Iris pigment epithelial cell (primary cell): Measurements from ENCODE around the gene RGSL1.

Experiments
- DNase-seq: peaks from one replicate; pipeline ENCODE4 v3.0.0-alpha.2; 2011; ENCODE audit warnings: low read depth

RGSL1 gene

DNA sequence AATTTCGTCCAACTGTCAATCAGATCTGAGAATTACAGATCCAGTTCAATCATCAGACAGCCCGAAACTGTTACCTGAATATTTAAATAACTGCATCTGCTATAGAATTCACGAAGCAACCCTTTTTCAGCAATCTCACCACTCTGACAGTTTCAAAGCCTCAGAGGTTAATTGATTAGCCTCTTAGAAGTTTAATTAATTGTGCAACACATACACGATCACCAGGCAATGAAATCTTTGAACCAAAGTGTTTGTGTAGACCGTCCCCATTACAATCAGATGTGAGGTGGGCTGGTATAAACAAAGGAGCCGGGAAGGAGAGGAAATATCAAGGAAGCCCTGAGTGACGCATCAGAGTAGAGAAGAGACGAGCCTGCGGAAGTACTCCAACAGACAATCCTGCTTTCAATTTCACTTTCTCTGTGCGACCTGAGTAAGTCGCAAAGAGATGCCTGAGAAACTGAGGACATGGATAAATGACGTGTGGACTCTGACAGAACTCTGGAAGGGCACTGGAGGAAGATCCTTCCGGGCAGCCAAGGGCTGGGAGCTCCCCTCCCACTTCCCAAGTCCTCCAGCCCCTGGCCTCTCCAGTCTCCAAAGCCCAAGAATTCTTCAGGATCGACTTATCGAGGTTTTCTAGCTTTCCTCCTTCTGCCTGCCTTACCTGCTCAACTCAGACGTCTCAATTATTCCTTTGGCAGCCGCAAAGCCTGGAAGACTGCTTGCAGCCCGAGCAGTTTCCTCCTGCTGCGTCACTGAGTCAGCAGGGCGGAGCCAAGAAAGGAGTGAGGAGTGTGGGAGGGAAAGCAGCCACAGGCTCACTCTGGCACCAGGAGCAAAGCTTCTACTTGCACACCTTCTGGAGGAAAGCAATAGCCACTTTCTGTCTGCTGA lies 138.8 kb downstream of the RGSL1 start, which contains the start of gene RNASEL:
Gene RNASEL (minus strand): TSS at position 757 of the 897 bp plus-strand sequence. CDS start 2,450 bp downstream, outside the sequence.
- peak; percentile 85 for DNase-seq

DNA sequence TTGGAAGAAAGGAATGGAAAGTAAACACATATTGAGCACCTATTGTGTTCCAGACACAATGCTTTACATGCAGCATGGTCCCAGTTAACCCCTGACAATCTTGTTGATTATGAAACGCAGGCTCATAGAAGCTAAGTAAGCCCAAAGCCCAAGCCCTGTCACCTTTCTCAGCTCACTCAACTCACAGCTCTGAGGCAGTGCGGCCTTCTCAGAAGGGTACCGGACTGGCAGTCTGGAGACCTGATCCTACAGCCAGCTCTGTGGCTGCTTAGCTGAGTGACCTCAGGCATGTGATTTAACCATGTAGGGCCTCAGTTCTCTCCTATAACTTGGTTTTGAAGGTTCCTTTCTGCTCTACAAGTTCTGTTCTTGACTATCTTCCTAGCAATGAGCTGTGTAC lies 139.6 kb downstream of the RGSL1 start:
- DNase-seq = no peak

DNA sequence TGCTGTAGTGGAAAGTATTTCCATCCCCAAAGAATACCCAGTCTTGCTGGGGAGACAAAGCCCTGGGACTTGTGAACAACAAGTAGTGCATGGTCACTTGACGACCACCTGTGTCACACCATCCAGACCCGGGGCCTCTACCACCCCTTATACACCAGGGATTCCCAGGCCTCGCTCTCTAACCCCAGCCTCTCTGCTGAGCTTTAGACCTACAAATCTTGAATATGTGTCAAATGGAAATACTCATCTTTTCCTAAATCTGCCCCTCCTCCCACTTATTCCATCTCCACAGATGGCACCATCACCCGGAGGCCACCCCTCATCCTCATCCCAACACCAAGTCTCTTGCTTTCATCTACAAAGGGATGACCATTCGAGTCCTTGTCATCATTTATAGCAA lies 140.0 kb downstream of the RGSL1 start:
- DNase-seq = no peak

DNA sequence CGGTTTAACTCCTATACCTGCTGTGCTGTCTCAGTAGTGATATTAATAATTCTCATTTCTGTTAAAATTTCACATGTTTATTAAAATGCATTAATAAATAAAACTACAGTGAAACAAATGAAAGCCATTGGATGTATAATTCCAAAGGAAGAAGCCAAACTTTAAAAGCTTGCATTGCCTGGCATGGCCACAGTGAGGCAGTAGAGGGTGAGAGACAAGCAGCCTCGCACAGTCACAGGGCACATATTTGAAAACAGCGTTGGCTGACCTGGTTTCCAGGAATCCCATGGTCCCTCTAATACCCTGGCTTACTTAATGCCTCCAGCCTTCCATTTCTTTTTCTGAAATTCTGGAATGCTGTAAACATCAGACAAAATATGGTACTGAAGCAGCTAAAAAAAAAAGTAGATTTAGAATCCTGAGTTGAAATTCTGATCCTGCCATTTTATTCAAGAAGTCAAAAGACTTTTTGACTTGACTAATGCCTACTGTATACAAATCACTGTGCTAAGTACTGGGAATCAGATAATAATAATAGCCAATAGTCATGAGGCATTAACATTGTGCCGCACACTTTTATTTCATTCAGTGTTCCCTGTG lies 145.8 kb downstream of the RGSL1 start:
- peak; percentile 73 for DNase-seq

DNA sequence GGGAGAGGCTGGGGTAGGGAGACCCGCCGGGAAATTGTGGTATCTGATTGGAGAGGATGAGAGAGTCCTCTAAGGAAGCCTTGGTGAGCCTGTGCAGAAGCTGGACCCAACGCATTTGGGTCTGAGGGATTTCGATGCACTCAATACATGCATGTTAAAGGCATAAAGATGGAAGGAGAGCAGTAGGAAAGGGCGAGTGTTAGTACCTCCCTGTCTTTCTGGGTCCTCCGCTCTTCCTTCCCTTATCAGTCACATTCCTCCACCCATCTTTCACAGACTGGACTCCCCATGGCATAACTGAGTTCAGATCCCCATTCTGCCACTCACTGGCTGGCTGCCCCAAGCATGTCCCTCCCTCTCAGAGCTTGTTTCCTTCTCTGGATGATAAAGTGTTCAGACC lies 147.0 kb downstream of the RGSL1 start:
- DNase-seq = no peak

DNA sequence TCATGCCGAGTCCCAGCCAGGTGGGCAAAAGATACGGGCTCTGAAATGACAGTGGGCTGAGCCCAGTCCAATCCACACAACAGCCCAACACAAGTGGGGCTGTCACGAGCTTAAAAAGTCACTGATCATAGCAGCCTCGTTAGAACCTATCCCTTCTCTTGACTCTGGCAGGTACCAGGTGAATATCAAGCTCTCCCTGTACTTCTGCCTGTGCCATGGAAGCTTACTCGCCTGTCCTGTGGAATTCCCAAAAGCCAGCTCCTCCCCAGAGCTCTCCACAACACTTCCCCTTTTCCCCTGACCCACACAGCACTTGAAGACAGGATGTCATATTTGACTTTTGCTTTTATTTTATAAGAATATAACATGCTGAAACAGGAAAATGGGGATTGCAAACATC lies 148.3 kb downstream of the RGSL1 start:
- no peak for DNase-seq

DNA sequence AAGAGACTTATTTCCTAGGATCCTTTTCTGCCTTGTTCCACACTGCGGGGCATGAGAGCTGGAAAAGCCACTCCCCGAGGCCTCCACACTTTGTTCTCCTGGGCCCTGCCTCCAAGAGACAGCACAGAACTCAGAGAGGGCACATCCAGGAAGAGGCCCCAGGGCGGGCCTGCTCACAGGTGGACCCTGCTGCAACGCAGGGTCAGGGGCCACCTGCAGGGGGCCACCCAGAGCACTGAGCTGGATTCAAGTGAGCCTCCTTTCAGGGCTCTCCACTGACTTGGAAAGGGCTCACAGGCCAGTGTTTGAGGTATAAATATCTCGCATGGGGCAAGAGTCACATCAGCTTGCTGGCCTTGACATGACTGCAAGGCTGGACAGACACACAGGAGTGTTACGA lies 149.4 kb downstream of the RGSL1 start:
- DNase-seq = no peak

DNA sequence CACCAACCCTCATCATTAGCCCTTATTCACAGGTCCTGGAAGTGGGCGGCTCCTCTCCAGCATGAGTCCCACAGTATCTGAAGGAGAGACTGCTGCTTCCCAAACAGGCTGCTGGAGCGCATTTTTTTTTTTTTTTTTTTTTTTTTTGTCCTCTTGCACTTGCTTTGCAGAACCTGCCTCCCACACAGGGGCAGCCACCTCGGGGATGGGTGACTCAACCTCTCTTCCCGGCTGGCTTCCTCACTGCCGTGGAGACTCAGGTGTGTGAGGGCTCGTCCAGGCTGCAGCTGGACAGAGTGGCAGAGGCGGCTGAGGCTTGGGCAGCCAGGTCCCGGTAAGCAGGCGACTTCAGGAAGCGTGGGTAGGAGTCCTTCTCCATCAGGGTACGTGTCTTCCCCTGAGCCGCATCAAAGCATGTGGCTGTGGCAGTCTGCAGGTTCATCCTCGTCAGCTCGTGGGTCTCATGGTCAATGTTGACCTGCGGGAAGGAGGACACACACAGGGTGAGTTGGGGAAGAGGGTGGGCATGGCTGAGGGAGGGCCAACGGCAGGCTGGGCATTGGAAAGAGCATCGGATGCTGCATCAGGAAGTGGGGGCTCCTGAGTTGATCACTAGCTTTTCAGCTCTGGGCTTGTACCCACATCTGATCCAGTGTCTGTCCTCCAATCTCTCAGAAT lies 150.2 kb downstream of the RGSL1 start:
- no peak for DNase-seq

DNA sequence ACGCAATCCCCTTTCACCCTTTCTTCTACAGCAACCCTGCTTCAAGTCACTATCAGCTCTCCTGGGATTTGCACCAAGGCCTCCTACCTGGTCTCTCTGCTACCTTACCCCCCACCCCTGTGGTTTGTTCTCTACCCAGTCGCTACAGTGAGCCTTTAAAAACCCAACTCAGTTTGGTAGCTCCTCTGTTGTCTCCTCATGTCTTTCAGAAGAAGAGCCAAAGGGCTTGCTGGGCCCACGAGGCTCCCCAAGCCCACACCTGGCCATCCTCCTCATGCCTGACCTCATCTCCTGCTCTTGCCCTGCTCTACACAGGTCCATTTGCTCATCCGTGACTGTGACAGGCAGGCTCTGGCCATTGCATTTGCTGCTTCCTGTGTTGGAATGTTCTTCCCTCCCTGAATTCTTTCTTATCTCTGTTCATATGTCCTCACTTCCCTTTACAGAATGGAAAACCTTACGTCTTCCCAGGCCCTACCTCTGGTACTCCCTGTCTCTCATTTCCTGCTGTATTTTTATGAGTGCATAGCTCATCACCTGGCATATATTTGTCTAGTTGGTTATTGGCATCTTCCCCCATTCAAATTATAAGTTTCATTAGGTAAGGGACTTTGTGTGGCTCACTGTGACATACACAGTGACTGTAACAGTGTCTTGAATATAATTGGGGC lies 150.9 kb downstream of the RGSL1 start:
- DNase-seq = no peak

DNA sequence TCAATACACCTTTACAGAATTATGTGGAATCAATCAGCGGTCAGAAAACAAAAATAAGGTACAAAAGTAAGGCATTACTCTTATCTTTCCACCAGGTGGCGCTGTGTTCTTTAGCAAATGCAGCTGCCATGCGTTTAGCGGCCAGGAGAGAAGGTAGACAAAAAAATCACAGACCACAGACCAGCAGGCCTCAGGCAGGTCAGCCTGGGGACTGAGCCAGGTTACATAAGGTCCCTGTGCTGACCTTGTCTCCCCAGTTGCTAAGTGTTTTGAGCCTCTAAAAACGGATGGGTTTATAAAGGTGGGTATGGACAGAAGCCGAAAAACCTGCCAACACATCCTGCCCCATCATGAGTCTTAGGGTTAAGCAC lies 151.5 kb downstream of the RGSL1 start:
- DNase-seq = peak; percentile 72

DNA sequence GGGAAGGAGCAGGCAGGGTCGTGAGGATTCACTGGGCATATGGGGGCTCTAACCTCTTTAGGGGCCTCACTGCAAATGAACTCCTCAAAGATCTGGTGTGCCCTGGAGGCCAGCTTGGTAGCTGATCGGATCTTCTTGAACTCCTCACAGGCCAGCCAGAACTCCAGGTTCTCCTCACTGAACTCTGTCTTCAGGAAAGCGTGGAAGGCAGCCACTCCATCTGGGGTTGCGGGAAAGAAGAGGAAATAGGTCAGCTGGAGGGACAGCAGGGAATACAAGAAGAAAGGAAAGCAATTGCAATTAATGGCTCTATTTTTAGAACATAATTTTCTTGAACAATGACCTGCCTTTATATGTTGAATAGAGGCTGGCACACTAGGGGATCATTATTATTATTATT lies 152.0 kb downstream of the RGSL1 start:
- DNase-seq = no peak

DNA sequence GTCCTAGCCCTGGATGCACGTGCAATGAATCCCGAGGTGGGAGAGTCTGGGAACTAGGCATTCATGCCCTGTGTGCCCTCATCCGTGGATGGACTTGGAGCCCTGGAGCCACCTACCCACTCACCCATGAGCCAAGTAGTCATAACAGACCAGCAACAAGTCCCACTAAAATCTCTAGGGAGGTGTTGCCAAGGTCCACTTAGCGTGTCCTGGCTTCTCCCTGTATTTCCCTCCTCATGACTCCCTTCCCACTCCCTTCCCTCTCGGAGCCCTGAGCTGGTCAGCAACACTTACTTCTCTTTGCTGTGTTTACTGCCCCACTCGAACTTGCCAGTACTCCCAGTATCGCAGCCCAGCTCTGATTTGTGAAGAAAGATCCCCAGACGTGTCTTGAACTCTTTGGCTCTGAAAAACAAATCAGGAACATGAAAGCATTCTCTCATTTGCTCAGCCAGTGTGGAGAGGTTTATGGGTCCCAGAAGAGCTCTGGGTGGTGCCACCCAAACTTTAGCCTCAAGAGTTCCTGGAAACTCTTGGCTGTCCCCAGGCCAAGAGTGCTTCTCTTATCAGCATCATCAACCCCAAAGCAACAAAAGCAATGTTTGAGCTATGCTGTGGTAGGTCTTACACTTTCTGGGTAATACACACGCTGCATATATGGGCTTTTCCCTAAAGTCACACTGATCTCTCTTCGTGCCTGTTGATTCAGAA lies 153.1 kb downstream of the RGSL1 start:
- no peak for DNase-seq

DNA sequence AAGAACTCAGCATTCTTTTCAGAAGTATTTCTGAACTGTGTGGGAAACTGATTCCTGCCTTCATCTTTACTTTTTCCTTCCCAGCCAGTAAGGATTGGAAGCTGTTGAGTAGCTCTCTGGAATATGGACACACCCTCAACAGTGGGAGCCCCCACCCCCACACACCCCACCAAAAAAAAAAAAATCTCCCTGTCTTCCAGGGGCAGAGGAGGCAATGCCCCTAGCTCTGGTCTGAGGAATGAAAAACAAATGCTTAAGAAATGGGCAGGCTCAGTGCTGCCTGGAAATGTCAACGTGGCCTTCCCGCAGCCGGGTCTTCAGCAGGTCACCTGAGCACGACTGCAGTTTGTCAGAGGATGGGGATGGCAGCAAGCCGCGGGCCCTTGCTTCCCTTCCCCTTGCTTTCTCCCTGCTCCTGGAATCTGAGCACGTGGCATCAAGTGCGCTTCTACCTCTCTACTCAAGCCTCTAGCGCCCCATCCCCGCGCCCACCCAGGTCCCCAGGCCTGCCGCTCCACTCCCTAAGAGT lies 153.8 kb downstream of the RGSL1 start:
- DNase-seq = no peak

DNA sequence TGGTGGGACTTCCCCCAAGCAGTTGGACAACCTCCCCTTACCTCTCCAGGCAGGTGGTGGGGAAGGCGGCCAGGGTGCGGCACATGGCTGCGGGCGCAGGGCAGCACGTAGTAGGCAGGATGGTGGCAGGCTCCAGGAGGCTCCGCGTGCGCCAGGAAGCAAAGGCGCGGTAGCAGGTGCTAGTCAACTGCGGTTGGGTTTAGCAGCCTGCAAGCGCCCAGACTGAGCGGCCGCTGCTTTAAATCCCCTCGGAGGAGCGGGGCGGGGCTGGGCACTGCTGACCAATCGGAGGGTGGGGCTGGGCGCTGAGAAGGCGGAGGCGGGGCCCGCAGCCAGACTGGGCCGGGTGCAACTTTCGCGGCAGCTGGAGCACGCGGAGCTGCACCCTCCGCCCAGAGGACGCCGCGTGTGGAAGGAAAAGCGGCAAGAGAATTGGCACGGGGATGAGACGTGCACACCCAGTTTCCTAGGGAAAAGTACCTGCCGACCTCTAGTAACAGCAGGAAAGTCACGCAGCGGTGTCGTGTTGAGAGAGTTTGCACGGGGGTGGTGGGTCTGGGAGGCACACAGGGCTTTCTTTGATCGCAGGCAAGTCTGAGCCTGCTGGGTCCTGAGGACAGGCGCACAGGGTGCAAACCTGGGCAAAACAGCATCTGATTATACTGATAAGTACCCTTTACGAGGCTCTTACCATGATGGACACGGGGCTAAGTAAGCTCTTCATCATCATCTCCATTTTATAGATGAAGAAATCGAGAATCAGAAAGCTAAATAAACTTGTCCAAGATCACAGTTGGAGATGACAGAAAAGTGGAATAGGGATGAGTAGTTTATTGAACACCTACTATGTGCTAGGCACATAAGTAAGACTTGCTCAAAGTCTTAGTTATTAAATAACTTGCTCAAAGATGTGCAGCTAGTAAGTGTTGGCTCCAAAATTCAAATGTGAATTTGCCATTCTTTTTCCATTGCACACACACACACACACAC lies 154.5 kb downstream of the RGSL1 start, which contains the start of gene RGS16:
Gene RGS16 (minus strand): TSS at position 215 of the 990 bp plus-strand sequence. CDS start 130 bp downstream, at position 85.
- DNase-seq = peak; percentile 74

DNA sequence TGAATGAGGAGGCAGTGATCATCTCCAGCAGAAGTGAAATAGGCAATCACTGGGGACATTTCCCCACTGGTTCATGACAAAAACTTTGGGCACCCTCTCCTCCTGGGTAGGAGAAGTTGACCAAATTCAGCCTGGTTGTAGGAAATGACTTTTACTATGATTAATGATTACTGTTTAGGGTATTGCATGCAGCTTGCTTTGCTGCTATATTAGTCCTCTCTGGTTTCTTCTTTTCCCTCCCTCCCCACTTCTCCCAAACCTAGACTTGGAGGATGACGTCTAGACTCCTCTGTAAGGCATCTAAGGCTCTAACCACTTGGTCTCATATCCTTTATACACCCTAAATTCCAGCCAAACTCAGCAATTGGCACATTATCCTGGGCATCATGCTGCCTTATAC lies 157.6 kb downstream of the RGSL1 start:
- no peak for DNase-seq

DNA sequence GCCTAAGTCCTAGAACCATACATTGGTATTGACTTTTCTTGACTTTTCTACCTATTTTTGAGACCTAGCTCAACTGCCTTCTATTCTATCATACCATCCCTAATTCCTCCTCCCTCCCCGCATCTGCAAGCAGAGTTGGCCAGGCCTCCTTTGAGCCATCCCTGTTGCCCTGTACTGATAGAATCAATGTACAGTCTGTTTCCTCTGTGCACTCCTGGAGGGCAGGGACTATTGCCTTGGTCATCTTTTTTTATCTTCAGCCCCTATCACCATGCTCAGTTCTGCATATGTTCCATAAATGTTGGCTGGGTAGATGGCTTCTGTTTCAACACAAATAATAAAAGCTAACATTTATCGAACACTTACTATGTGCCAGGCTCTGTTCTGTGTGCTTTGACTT lies 158.3 kb downstream of the RGSL1 start:
- no peak for DNase-seq

DNA sequence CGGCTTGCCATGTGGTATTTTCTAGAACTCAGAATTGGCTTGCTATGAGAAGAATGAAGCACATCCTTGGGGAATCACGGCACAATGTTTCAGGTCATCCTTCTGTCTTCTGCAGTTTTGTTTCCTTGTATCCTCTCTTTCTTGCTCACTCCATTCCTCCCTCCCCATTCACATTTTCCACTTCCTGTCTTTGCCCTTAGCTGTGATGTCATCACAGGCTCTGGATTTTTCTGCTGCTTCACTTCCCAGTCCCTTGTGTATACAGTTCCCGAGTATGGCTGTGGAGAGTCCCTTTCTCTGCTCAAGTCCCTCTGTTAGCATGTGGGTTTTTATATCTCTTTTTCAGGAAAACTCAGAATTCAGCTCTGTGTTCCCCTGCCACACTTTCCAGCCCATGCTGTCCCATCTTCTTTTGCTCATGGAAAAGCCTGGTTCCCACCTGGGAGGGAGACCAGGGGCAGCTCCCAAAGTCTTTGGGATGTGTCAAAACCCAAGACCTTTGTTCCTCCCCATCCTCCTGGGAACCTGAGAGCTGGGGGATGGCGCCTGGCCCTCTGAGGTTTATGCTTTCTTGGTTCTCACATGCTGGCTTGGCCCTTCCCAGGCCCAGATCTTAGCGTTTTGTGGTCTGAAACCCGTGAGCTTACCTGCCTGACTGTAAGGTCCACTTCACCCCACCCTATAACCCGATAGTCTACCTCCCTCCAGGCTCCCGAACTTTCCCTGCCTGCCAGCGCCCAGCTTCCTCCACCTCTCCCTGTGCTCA lies 159.1 kb downstream of the RGSL1 start:
- DNase-seq = peak; percentile 60
